ENCODE results near the gene MYL5. TPM values are rescaled to one million over a fixed set of nuclear protein-coding genes. Genes with fewer than 3 reads are reported as not detected.

Gene MYL5
- total and polyA plus RNA-seq, 2 of the 4 experiments (the other 2 are of a cell fraction): 9.1 to 16.0 TPM

- Histone ChIP-seq H2AK9ac (replicated peaks; ENCODE audit: low read depth, low read length, poor library complexity) (no peak overlapping the region), H3K36me3 (ENCODE audit: control insufficient read depth, insufficient read depth, low read length) (no peaks in the 10 kb centered on the region), H4K8ac (ENCODE audit: low read depth in 2 of 2, low read length in 2 of 2) (no peak overlapping the region), H2BK15ac (ENCODE audit: low read depth, low read length) (no peak overlapping the region), H3K9ac (ENCODE audit: low read depth, low read length) (no peak overlapping the region), H2AK5ac (ENCODE audit: low read depth, low read length) (no peak overlapping the region), H3K4me1 (ENCODE audit: control insufficient read depth, insufficient read depth, low read length) (no peaks in the 10 kb centered on the region), H3K79me1 (ENCODE audit: low read depth in 1 of 2, low read length in 2 of 2) (no peaks in the 10 kb centered on the region), H2BK120ac (ENCODE audit: low read depth, low read length) (no peak overlapping the region), H3K4ac (ENCODE audit: low read depth, low read length) (no peak overlapping the region), H3K18ac (ENCODE audit: low read depth, low read length) (no peak overlapping the region), H4K91ac (ENCODE audit: insufficient read depth, low read depth, low read length) (no peak overlapping the region), H2BK5ac (ENCODE audit: low read depth, low read length, poor library complexity, severe bottlenecking) (no peak overlapping the region), H4K20me1 (ENCODE audit: insufficient read depth, low read length) (no peaks in the 10 kb centered on the region), H3K27ac (ENCODE audit: insufficient read depth, low read length) (no peak overlapping the region), H3K14ac (replicated peaks; ENCODE audit: low read depth, low read length) (no peak overlapping the region), H3K4me3 (ENCODE audit: insufficient read depth, low read depth, low read length) (no peak overlapping the region), H4K5ac (ENCODE audit: low read depth, low read length) (no peak overlapping the region), H3K9me3 (ENCODE audit: control insufficient read depth, insufficient read depth, low read length) (peaks cover 28% of the 10 kb centered on the region), H3K27me3 (ENCODE audit: control insufficient read depth, insufficient read depth, low read length) (no peaks in the 10 kb centered on the region), H2BK20ac (ENCODE audit: low read depth, low read length) (no peak overlapping the region), H3K4me2 (ENCODE audit: low read depth, low read length) (no peak overlapping the region), H3K23ac (ENCODE audit: low read depth, low read length) (no peak overlapping the region), H2AFZ (replicated peaks; ENCODE audit: low read length, poor library complexity) (no peak overlapping the region), H3K9me1 (ENCODE audit: insufficient read depth, low read length) (no peaks in the 10 kb centered on the region), H3K56ac (ENCODE audit: extremely low read depth, insufficient read depth, low read length) (no peak overlapping the region)
- intact Hi-C loops (cut with micrococcal nuclease) (no loop called here), in situ Hi-C loops (cut with MboI; ENCODE audit: low sequenced_read_pairs) (no loop called here), dilution Hi-C loops (cut with HindIII; ENCODE audit: low sequenced_read_pairs, unreplicated experiment) (no loop called here)
- no peak for TF ChIP-seq BHLHE40 (IDR thresholded peaks at IDR 0.05; ENCODE audit: low read depth, low read length)
- TF ChIP-seq RCOR1 (IDR thresholded peaks at IDR 0.05; ENCODE audit: insufficient replicate concordance, low read length): no peak
- TF ChIP-seq MAZ (IDR thresholded peaks at IDR 0.05; ENCODE audit: borderline replicate concordance, low read depth, low read length): no peak
- no peak for TF ChIP-seq POLR2A (IDR thresholded peaks at IDR 0.05; ENCODE audit: low read depth, low read length)
- TF ChIP-seq, protein P1, sequence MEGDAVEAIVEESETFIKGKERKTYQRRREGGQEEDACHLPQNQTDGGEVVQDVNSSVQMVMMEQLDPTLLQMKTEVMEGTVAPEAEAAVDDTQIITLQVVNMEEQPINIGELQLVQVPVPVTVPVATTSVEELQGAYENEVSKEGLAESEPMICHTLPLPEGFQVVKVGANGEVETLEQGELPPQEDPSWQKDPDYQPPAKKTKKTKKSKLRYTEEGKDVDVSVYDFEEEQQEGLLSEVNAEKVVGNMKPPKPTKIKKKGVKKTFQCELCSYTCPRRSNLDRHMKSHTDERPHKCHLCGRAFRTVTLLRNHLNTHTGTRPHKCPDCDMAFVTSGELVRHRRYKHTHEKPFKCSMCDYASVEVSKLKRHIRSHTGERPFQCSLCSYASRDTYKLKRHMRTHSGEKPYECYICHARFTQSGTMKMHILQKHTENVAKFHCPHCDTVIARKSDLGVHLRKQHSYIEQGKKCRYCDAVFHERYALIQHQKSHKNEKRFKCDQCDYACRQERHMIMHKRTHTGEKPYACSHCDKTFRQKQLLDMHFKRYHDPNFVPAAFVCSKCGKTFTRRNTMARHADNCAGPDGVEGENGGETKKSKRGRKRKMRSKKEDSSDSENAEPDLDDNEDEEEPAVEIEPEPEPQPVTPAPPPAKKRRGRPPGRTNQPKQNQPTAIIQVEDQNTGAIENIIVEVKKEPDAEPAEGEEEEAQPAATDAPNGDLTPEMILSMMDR (conservative IDR thresholded peaks at IDR 0.05; ENCODE audit: low read depth, low read length): no peak
- no peak for TF ChIP-seq CEBPB (IDR thresholded peaks at IDR 0.05; ENCODE audit: low read depth, low read length)
- TF ChIP-seq RFX5 (IDR thresholded peaks at IDR 0.05; ENCODE audit: low read depth, low read length): no peak
- TF ChIP-seq MAFK (IDR thresholded peaks at IDR 0.05; ENCODE audit: low read depth, low read length): no peak
- no peak for TF ChIP-seq SMC3 (IDR thresholded peaks at IDR 0.05; ENCODE audit: low read depth, low read length)
- TF ChIP-seq FOS (IDR thresholded peaks at IDR 0.05; ENCODE audit: low read depth, low read length): no peak
- TF ChIP-seq ELK1 (IDR thresholded peaks at IDR 0.05; ENCODE audit: borderline replicate concordance, low read depth, low read length): no peak
- ChIA-PET CTCF (no interaction called here), POLR2A (ENCODE audit: unreplicated experiment) (no interaction called here)
- BruUV-seq (replicated peaks): no TSS peak
- no peak for DNase-seq
- 83% methylated on average over 1 of the region's 6 CpGs; no CpG with 5 or more reads in 1 of the 2 experiments for WGBS, 2 experiments (ENCODE audit: extremely low coverage in 2 of 2, insufficient read length in 1 of 2)
- ATAC-seq (ENCODE audit: low read depth): no peak
These were observed 41.4 kb upstream of the MYL5 start for GRCh38 chr4:632926-633325.

All from IMR-90 (cell line).